Liver (tissue), 3 donors: ENCODE measurements around the gene IFNW1.

ENCODE experiments used
- CTCF ChIP-seq: fragments of 150-350 bp; IDR thresholded peaks from 2 replicates; pipeline ENCODE4 v1.5.1; 2017; ENCODE audit warnings: improper control_type of control experiment, low read depth, low read length; ENCODE audit not compliant: missing input control
- JUND ChIP-seq, 2 donors: IDR thresholded peaks; 2 replicates each; pipeline ENCODE4 v1.6.1; 2016; ENCODE audit warnings: antibody characterized with exemption in 2 of 2
- RAD21 ChIP-seq, 2 donors: IDR thresholded peaks; 2 replicates each; pipeline ENCODE4 v1.6.1; 2016; ENCODE audit warnings: antibody characterized with exemption in 2 of 2, mild to moderate bottlenecking in 2 of 2
- TAF1 ChIP-seq: conservative IDR thresholded peaks from 2 replicates; pipeline ENCODE4 v1.6.1; 2016; ENCODE audit warnings: antibody characterized with exemption, mild to moderate bottlenecking
- TF ChIP-seq, protein P1 (sequence below): IDR thresholded peaks from 2 replicates; pipeline ENCODE4 v1.6.1; 2016; ENCODE audit warnings: antibody characterized with exemption
- donor health status: healthy.
- donor health status: healthy.

GRCh38 chr9:21144603-21145002 is 3.0 kb upstream of the IFNW1 start:
- no peak for TF ChIP-seq CTCF
- TF ChIP-seq, protein P1, sequence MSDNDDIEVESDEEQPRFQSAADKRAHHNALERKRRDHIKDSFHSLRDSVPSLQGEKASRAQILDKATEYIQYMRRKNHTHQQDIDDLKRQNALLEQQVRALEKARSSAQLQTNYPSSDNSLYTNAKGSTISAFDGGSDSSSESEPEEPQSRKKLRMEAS: no peak
- TF ChIP-seq TAF1: no peak
- TF ChIP-seq RAD21 (IDR thresholded peaks at IDR 0.05): no peak
- TF ChIP-seq JUND (IDR thresholded peaks at IDR 0.05): no peak
